GM23248 (cell line): ENCODE results near the gene GRM7.

Experiments used
- EZH2 ChIP-seq: fragments of 200-600 bp; sonication (generic); IDR thresholded peaks from 2 replicates; pipeline ENCODE4 v1.6.1; 2018; ENCODE audit warnings: antibody characterized with exemption, mild to moderate bottlenecking; ENCODE audit not compliant: insufficient read depth, poor library complexity, severe bottlenecking
- EZH2phosphoT487 ChIP-seq: fragments of 200-600 bp; sonication (generic); IDR thresholded peaks from 2 replicates; pipeline ENCODE4 v1.6.1; 2018; ENCODE audit warnings: antibody characterized with exemption, moderate library complexity, mild to moderate bottlenecking, low read depth; ENCODE audit not compliant: insufficient read depth

DNA sequence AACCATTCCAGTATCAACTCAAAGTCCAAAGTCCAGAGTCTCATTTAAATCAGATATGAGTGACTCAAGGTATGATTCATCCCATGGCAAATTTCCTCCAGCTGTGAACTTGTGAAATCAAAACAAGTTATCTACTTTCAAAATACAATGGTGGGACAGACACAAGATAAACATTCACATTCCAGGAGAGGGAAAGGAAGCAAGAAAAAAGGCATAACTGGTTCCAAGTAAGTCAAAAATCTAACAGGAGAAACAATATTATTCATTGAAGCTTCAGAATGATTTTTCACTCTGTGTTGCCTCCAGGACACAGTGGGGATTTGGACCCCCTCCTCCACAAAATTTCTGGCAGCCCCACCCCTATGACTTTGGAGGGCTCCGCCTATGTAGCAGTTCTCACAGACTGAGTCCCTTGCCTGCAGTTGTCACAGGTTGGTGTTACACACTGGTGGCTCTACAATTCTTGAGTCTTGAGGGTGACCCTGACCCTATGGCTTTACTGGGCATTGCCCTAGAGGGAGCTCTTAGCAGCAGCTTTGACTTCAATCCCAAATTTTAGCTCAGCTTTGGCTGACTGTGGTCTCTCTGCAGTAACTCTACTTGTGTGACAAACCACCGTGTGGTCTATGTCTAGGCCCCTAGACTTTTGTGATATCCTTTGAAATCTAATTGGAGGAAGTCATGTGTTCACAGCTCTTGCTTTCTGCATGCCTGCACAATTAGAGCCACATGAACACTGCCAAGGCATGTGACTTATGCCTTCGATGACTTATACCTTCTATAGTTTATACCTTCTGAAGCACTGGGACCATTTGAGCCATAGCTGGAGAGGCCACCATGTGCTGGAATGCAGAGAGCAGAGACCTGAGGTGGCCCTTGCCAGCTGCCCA, 644.2 kb downstream of the GRM7 start:
- no peak for TF ChIP-seq EZH2phosphoT487
- TF ChIP-seq EZH2, result no peak
